Caco-2 (cell line): ENCODE data around the gene RBM22. TPM values are rescaled to one million over a fixed set of nuclear protein-coding genes. Genes with fewer than 3 reads are reported as not detected.

ENCODE experiments used
- BruUV-seq: library from RNA; stranded (reverse); fragments of 400-500 nt; replicated peaks from 2 replicates; lab custom pipeline; 2021; lab: Mats Ljungman, UMichigan
- CTCF ChIA-PET: fragments of 300-600 bp; sonication (Branson Sonifier 250); formaldehyde crosslinking; loops from one replicate; lab custom pipeline; 2022; ENCODE audit warnings: antibody characterized with exemption; lab: Charles Lee
- POLR2A ChIA-PET: fragments of 300-600 bp; sonication (Branson Sonifier 250); formaldehyde crosslinking; loops from one replicate; lab custom pipeline; 2022; ENCODE audit warnings: antibody characterized with exemption; lab: Charles Lee
- DNase-seq, 2 experiments: peaks; one replicate each; pipeline versions ENCODE4 v3.0.0 to v3.0.0-alpha.2; 2020 to 2022
- H3K27me3 ChIP-seq: replicated peaks from 2 replicates; pipeline ENCODE4 v1.6.0; 2011; ENCODE audit warnings: low read length; ENCODE audit not compliant: control insufficient read depth, insufficient read depth
- H3K36me3 ChIP-seq: 2 replicates; pipeline ENCODE4 v1.5.1; 2011; ENCODE audit warnings: low read length; ENCODE audit not compliant: control insufficient read depth, insufficient read depth
- H3K4me1 ChIP-seq: fragments of 250-450 bp; sonication (Bioruptor Pico); 2 replicates; pipeline ENCODE4 v1.5.1; 2020; ENCODE audit warnings: mild to moderate bottlenecking
- H3K4me3 ChIP-seq: 2 replicates; pipeline ENCODE4 v1.5.1; 2011; ENCODE audit warnings: low read depth, mild to moderate bottlenecking, control low read depth, low read length
- H3K9me3 ChIP-seq: fragments of 250-450 bp; sonication (Bioruptor Pico); 2 replicates; pipeline ENCODE4 v1.5.1; 2020; ENCODE audit warnings: mild to moderate bottlenecking, moderate library complexity
- H3K27ac Mint-ChIP-seq: one replicate; pipeline ENCODE4 v1.8.0; 2022; ENCODE audit warnings: mixed read lengths; ENCODE audit not compliant: unreplicated experiment
- H3K27me3 Mint-ChIP-seq: one replicate; pipeline ENCODE4 v1.8.0; 2022; ENCODE audit warnings: mixed read lengths; ENCODE audit not compliant: insufficient read depth, unreplicated experiment
- H3K36me3 Mint-ChIP-seq: one replicate; pipeline ENCODE4 v1.8.0; 2022; ENCODE audit warnings: mild to moderate bottlenecking, mixed read lengths; ENCODE audit not compliant: insufficient read depth, unreplicated experiment
- H3K4me1 Mint-ChIP-seq: one replicate; pipeline ENCODE4 v1.8.0; 2022; ENCODE audit warnings: low read depth, mixed read lengths; ENCODE audit not compliant: unreplicated experiment
- H3K4me3 Mint-ChIP-seq: one replicate; pipeline ENCODE4 v1.8.0; 2022; ENCODE audit warnings: mild to moderate bottlenecking, moderate library complexity, mixed read lengths; ENCODE audit not compliant: unreplicated experiment
- H3K9me3 Mint-ChIP-seq: one replicate; pipeline ENCODE4 v1.8.0; 2022; ENCODE audit warnings: mixed read lengths; ENCODE audit not compliant: unreplicated experiment
- intact Hi-C: fragments of 100-400 bp; cut with micrococcal nuclease; formaldehyde crosslinking; loops from one replicate; pipeline ENCODE4 v1.10.0; 2022; ENCODE audit not compliant: unreplicated experiment
- total RNA-seq: library from RNA; stranded (reverse); gene quantifications from 2 replicates; pipeline ENCODE4 v1.2.3, GENCODE V29; 2022
- TF ChIP-seq, protein P1 (sequence below), 2 experiments: fragments of 200-600 bp in 1 of 2; IDR thresholded peaks; 1 replicate in 1 of 2; 2 replicates in 1 of 2; pipeline versions ENCODE4 v1.5.1 to v1.8.0; 2011 to 2022; ENCODE audit warnings: antibody characterized with exemption in 1 of 2, control low read depth in 1 of 2, inconsistent platforms in 1 of 2, low read depth in 1 of 2, low read length in 1 of 2, mild to moderate bottlenecking in 1 of 2, moderate library complexity in 1 of 2; ENCODE audit not compliant: insufficient read depth in 1 of 2, severe bottlenecking in 1 of 2, unreplicated experiment in 1 of 2

The RBM22 gene
- total RNA-seq, 1 experiment from 2014 or later = 55.3 TPM

- no peak for DNase-seq
- intact Hi-C loops = no loop called here
- CTCF ChIA-PET = interaction anchor here (0.6 to 10.7 kb wide), 5 partner anchors 10 to 203 kb away, joined by 3 to 56 read pairs (median 4); no protein-coding TSS in a partner anchor
- Histone ChIP-seq H3K36me3 (no peaks in the 10 kb centered on the region), H3K27me3 (no peaks in the 10 kb centered on the region), H3K9me3 (no peaks in the 10 kb centered on the region), H3K4me1 (peaks cover 4% of the 10 kb centered on the region; the same call in 1 of the 2 replicates), H3K4me3 (no peak overlapping the region)
- no TSS peak for BruUV-seq
- TF ChIP-seq, protein P1, sequence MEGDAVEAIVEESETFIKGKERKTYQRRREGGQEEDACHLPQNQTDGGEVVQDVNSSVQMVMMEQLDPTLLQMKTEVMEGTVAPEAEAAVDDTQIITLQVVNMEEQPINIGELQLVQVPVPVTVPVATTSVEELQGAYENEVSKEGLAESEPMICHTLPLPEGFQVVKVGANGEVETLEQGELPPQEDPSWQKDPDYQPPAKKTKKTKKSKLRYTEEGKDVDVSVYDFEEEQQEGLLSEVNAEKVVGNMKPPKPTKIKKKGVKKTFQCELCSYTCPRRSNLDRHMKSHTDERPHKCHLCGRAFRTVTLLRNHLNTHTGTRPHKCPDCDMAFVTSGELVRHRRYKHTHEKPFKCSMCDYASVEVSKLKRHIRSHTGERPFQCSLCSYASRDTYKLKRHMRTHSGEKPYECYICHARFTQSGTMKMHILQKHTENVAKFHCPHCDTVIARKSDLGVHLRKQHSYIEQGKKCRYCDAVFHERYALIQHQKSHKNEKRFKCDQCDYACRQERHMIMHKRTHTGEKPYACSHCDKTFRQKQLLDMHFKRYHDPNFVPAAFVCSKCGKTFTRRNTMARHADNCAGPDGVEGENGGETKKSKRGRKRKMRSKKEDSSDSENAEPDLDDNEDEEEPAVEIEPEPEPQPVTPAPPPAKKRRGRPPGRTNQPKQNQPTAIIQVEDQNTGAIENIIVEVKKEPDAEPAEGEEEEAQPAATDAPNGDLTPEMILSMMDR (IDR thresholded peaks at IDR 0.05; ENCODE audit: insufficient read depth in 1 of 2, low read depth in 1 of 2, low read length in 1 of 2, severe bottlenecking in 1 of 2, unreplicated experiment in 1 of 2) = no peak
- Mint-ChIP-seq H3K9me3 (no peaks in the 10 kb centered on the region), H3K4me3 (no peak overlapping the region), H3K27ac (no peak overlapping the region), H3K27me3 (no peaks in the 10 kb centered on the region), H3K4me1 (peaks cover 17% of the 10 kb centered on the region), H3K36me3 (peaks cover 25% of the 10 kb centered on the region)
- POLR2A ChIA-PET = no interaction called here
These were observed 46.9 kb downstream of the RBM22 start for GRCh38 chr5:150653762-150654556.

- TF ChIP-seq, protein P1 (IDR thresholded peaks at IDR 0.05; ENCODE audit: insufficient read depth in 1 of 2, low read depth in 1 of 2, low read length in 1 of 2, severe bottlenecking in 1 of 2, unreplicated experiment in 1 of 2) = peak in 1 of 2 experiments; percentile 3
- intact Hi-C loops = no loop called here
- Histone ChIP-seq H3K36me3 (no peaks in the 10 kb centered on the region), H3K4me1 (peaks cover 4% of the 10 kb centered on the region; the same call in 1 of the 2 replicates), H3K27me3 (no peaks in the 10 kb centered on the region), H3K4me3 (no peak overlapping the region), H3K9me3 (no peaks in the 10 kb centered on the region)
- H3K4me1 Mint-ChIP-seq = peaks cover 17% of the 10 kb centered on the region
- DNase-seq = no peak
- no peaks in the 10 kb centered on the region for H3K27me3 Mint-ChIP-seq
- ChIA-PET CTCF (interaction anchor here (0.6 to 10.7 kb wide), 6 partner anchors 9 to 202 kb away, joined by 3 to 56 read pairs (median 4); no protein-coding TSS in a partner anchor), POLR2A (no interaction called here)
- no peak overlapping the region for H3K4me3 Mint-ChIP-seq
- BruUV-seq = no TSS peak
- H3K27ac Mint-ChIP-seq = no peak overlapping the region
- H3K9me3 Mint-ChIP-seq = no peaks in the 10 kb centered on the region
- H3K36me3 Mint-ChIP-seq = peaks cover 25% of the 10 kb centered on the region
These were observed 47.6 kb downstream of the RBM22 start for GRCh38 chr5:150653145-150653761.

DNA sequence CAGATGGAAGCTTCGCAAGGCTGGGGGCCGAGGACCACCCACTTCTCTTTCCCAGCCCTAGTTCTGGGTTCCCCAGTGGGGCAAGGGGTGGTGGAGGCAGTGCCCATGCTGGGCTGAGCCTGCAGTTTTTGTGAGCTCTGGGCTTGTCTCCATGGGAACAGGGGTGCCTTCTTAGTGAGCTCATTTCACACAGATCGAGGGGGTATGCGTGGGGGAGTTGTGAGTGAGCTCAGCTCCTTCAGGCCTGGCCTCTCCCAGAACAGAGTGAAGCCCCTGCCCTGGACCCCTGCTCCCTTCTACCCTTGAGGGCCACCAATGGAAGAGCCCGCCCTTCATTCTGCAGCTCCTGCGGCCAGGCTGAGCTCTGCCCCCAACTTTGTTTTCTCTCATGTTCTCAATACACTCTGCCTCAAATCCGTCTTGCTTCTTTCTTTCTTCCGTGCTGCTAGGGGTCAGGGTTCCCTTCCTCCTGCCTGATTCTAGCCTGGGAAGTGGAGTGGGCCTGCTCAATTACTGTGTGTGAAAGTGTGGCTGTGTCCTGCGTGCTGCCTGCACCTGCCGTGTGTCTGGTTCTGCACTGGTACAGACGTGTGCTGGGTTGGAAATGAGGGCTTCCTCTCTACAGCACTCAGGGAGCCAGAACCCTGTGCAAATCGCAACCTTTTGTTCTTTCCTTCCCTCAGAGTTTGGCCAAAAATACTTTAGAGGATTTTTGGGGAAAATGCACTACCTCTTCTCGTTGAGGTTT is 48.8 kb downstream of the RBM22 start:
- no TSS peak for BruUV-seq

More for the DNA sequence above, 48.8 kb downstream of the RBM22 start:
- Mint-ChIP-seq H3K27ac (no peak overlapping the region), H3K9me3 (no peaks in the 10 kb centered on the region), H3K4me1 (peaks cover 15% of the 10 kb centered on the region), H3K4me3 (no peak overlapping the region), H3K36me3 (peaks cover 29% of the 10 kb centered on the region), H3K27me3 (no peaks in the 10 kb centered on the region)
- POLR2A ChIA-PET = no interaction called here
- peaks cover 1% of the 10 kb centered on the region; the same call in 1 of the 2 replicates for H3K4me1 ChIP-seq
- no peaks in the 10 kb centered on the region for H3K9me3 ChIP-seq
- no peaks in the 10 kb centered on the region for H3K27me3 ChIP-seq
- intact Hi-C loops = no loop called here
- no peak for DNase-seq
- TF ChIP-seq, protein P1 (IDR thresholded peaks at IDR 0.05; ENCODE audit: insufficient read depth in 1 of 2, low read depth in 1 of 2, low read length in 1 of 2, severe bottlenecking in 1 of 2, unreplicated experiment in 1 of 2) = peak in 1 of 2 experiments; percentile 3
- H3K4me3 ChIP-seq = no peak overlapping the region
- CTCF ChIA-PET = interaction anchor here (0.6 to 10.7 kb wide), 4 partner anchors 8 to 191 kb away, joined by 3 to 56 read pairs (median 4); no protein-coding TSS in a partner anchor
- H3K36me3 ChIP-seq = no peaks in the 10 kb centered on the region
